Measurements from ENCODE around the gene TLE2. TPM values are rescaled to one million over a fixed set of nuclear protein-coding genes. Genes with fewer than 3 reads are reported as not detected.

The TLE2 gene
- total RNA-seq, 1 donor from 2014 or later, result 10.9 TPM

- DNase-seq, result peak; percentile 94
These were observed 7.3 kb upstream of the TLE2 start for GRCh38 chr19:3036119-3036976.

GRCh38 chr19:3035542-3036118, 6.5 kb upstream of the TLE2 start:
- DNase-seq, result peak; percentile 99

GRCh38 chr19:3034656-3035541, 5.8 kb upstream of the TLE2 start:
- peak; percentile 57 for DNase-seq

- DNase-seq, result no peak
These were observed 5.3 kb upstream of the TLE2 start for GRCh38 chr19:3034406-3034655.

GRCh38 chr19:3033595-3034405, 4.7 kb upstream of the TLE2 start:
- DNase-seq, result no peak

GRCh38 chr19:3031607-3031867, 2.5 kb upstream of the TLE2 start:
- no peak for DNase-seq

GRCh38 chr19:3028305-3029064, 595 bp downstream of the TLE2 start:
- DNase-seq, result no peak

- no peak for DNase-seq
These were observed 1.1 kb downstream of the TLE2 start for GRCh38 chr19:3027981-3028304.

GRCh38 chr19:3027292-3027691, 1.8 kb downstream of the TLE2 start:
- DNase-seq, result no peak

- DNase-seq, result no peak
These were observed 2.3 kb downstream of the TLE2 start for GRCh38 chr19:3026768-3027167.

GRCh38 chr19:3025549-3025886, 3.6 kb downstream of the TLE2 start:
- DNase-seq, result no peak

GRCh38 chr19:3024870-3025548, 4.1 kb downstream of the TLE2 start:
- no peak for DNase-seq

- no peak for DNase-seq
These were observed 4.6 kb downstream of the TLE2 start for GRCh38 chr19:3024509-3024869.

- DNase-seq, result no peak
These were observed 8.6 kb downstream of the TLE2 start for GRCh38 chr19:3020321-3020960.

GRCh38 chr19:3019211-3019854, 9.7 kb downstream of the TLE2 start:
- no peak for DNase-seq

GRCh38 chr19:3017923-3018322, 11.2 kb downstream of the TLE2 start:
- no peak for DNase-seq

GRCh38 chr19:3015126-3016057, 13.7 kb downstream of the TLE2 start:
- no peak for DNase-seq

- DNase-seq, result no peak
These were observed 14.9 kb downstream of the TLE2 start for GRCh38 chr19:3014135-3014534.

- DNase-seq, result no peak
These were observed 15.8 kb downstream of the TLE2 start for GRCh38 chr19:3013263-3013725.

All from skin of body (tissue), 2 donors.